GM12878 (cell line): ENCODE measurements around the gene EIF1AD. TPM values are rescaled to one million over a fixed set of nuclear protein-coding genes. Genes with fewer than 3 reads are reported as not detected.

Experiments used
- ATAC-seq: fragments of 200-7000 bp; cut with Tn5 transposase; 3 replicates; pipeline ENCODE4 v1.9.1; 2020; ENCODE audit warnings: mild to moderate bottlenecking, moderate library complexity
- BruUV-seq: library from RNA; stranded (reverse); fragments of 400-500 nt; replicated peaks from 2 replicates; lab custom pipeline; 2021; lab: Mats Ljungman, UMichigan
- CTCF ChIA-PET: fragments of 300-600 bp; sonication (Branson Sonifier 250); formaldehyde crosslinking; extraction: SDS; loops from one replicate; lab custom pipeline; 2021; ENCODE audit warnings: inconsistent platforms; lab: Yijun Ruan, JAX
- POLR2A ChIA-PET: fragments of 350-600 bp; formaldehyde crosslinking; extraction: SDS; loops from one replicate; lab custom pipeline; 2021; ENCODE audit warnings: inconsistent platforms; lab: Charles Lee
- RAD21 ChIA-PET: fragments of 300-600 bp; sonication (Branson Sonifier 250); formaldehyde crosslinking; loops from one replicate; lab custom pipeline; 2023; ENCODE audit warnings: antibody characterized with exemption; ENCODE audit not compliant: unreplicated experiment; lab: Charles Lee
- SMC1A ChIA-PET: fragments of 300-600 bp; sonication (Branson Sonifier 250); formaldehyde crosslinking; loops from one replicate; lab custom pipeline; 2023; ENCODE audit not compliant: unreplicated experiment, uncharacterized antibody; lab: Charles Lee
- DNase-seq: peaks from one replicate; pipeline ENCODE4 v3.0.0-alpha.2; 2011; ENCODE audit warnings: low read depth, low spot score
- FAIRE-seq: peaks from 3 replicates; lab custom pipeline; 2011; peaks lifted over from hg19 to GRCh38; lab: Jason Lieb, UNC
- H2AFZ ChIP-seq: 2 replicates; pipeline ENCODE4 v1.6.0; 2011; ENCODE audit warnings: low read depth, low read length, control low read depth; ENCODE audit not compliant: control insufficient read depth
- H3K27ac ChIP-seq: 2 replicates; pipeline ENCODE4 v1.5.1; 2011; ENCODE audit warnings: control low read depth; ENCODE audit not compliant: control insufficient read depth, insufficient read depth
- H3K27me3 ChIP-seq, 2 experiments: replicated peaks in 1 of 2; 2 replicates each; pipeline versions ENCODE4 v1.6.0 to v1.6.1; 2011; ENCODE audit warnings: low read length in 1 of 2; ENCODE audit not compliant: control insufficient read depth in 2 of 2, insufficient read depth in 2 of 2
- H3K36me3 ChIP-seq, 2 experiments: 2 replicates each; pipeline ENCODE4 v1.5.1; 2011; ENCODE audit warnings: low read length in 1 of 2; ENCODE audit not compliant: control insufficient read depth in 2 of 2, insufficient read depth in 2 of 2
- H3K4me1 ChIP-seq: 2 replicates; pipeline ENCODE4 v1.6.1; 2011; ENCODE audit warnings: mild to moderate bottlenecking, low read length, moderate library complexity, mixed read lengths; ENCODE audit not compliant: control insufficient read depth, insufficient read depth
- H3K4me2 ChIP-seq: 2 replicates; pipeline ENCODE4 v1.6.0; 2011; ENCODE audit warnings: control low read depth; ENCODE audit not compliant: control insufficient read depth, insufficient read depth
- H3K4me3 ChIP-seq: fragments of 200-600 bp; sonication (generic); 2 replicates; pipeline ENCODE4 v1.5.1; 2016
- H3K79me2 ChIP-seq: 2 replicates; pipeline ENCODE4 v1.6.0; 2011; ENCODE audit warnings: low read length; ENCODE audit not compliant: control insufficient read depth, insufficient read depth
- H3K9ac ChIP-seq: 2 replicates; pipeline ENCODE4 v1.8.0; 2011; ENCODE audit warnings: low read length, control low read depth, mixed read lengths; ENCODE audit not compliant: control insufficient read depth, insufficient read depth
- H3K9me3 ChIP-seq: replicated peaks from 3 replicates; pipeline ENCODE4 v1.5.1; 2011; ENCODE audit warnings: mild to moderate bottlenecking, low read length; ENCODE audit not compliant: control insufficient read depth, insufficient read depth
- H4K20me1 ChIP-seq: 2 replicates; pipeline ENCODE4 v1.6.0; 2011; ENCODE audit not compliant: control insufficient read depth, insufficient read depth
- BCL11A ChIP-seq: IDR thresholded peaks from 2 replicates; pipeline ENCODE4 v1.6.1; 2011; ENCODE audit warnings: low read depth, low read length
- CBFB ChIP-seq: IDR thresholded peaks from 2 replicates; pipeline ENCODE4 v1.6.1; 2016; ENCODE audit warnings: antibody characterized with exemption, low read depth
- CHD1 ChIP-seq: IDR thresholded peaks from 2 replicates; pipeline ENCODE4 v1.6.1; 2012; ENCODE audit warnings: low read depth, low read length, improper control_type of control experiment
- CREB1 ChIP-seq: IDR thresholded peaks from 2 replicates; pipeline ENCODE4 v1.6.1; 2012; ENCODE audit warnings: low read depth, mild to moderate bottlenecking, inconsistent platforms
- EGR1 ChIP-seq, 2 experiments: IDR thresholded peaks; 1 replicate in 1 of 2; 2 replicates in 1 of 2; pipeline ENCODE4 v1.6.1; 2011 to 2012; ENCODE audit warnings: low read depth in 2 of 2, low read length in 2 of 2, borderline replicate concordance in 1 of 2, mild to moderate bottlenecking in 1 of 2, moderate library complexity in 1 of 2
- POU2F2 ChIP-seq: IDR thresholded peaks from 3 replicates; pipeline ENCODE4 v1.6.1; 2011; ENCODE audit warnings: low read depth, mild to moderate bottlenecking, low read length, borderline replicate concordance
- RCOR1 ChIP-seq: conservative IDR thresholded peaks from 2 replicates; pipeline ENCODE4 v1.6.1; 2012; ENCODE audit warnings: low read depth, low read length, improper control_type of control experiment
- SIX5 ChIP-seq: IDR thresholded peaks from 2 replicates; pipeline ENCODE4 v1.6.1; 2011; ENCODE audit warnings: mild to moderate bottlenecking, low read depth, low read length, moderate library complexity; ENCODE audit not compliant: severe bottlenecking
- SREBF1 ChIP-seq: IDR thresholded peaks from 2 replicates; pipeline ENCODE4 v1.6.1; 2012; ENCODE audit warnings: mild to moderate bottlenecking, low read length
- SRF ChIP-seq, 2 experiments: IDR thresholded peaks; 2 replicates each; pipeline ENCODE4 v1.6.1; 2011; ENCODE audit warnings: low read depth in 2 of 2, low read length in 2 of 2, mild to moderate bottlenecking in 1 of 2, moderate library complexity in 1 of 2
- WRNIP1 ChIP-seq: IDR thresholded peaks from 2 replicates; pipeline ENCODE4 v1.6.1; 2011; ENCODE audit warnings: low read depth, low read length, improper control_type of control experiment, borderline replicate concordance
- ZNF207 ChIP-seq: fragments of 450-650 bp; IDR thresholded peaks from 2 replicates; pipeline ENCODE4 v1.6.1; 2014; ENCODE audit warnings: antibody characterized with exemption, mild to moderate bottlenecking, borderline replicate concordance
- WGBS: methylation state at CpG from one replicate; pipeline ENCODE4 v1.1.6; 2016; ENCODE audit warnings: low lambda C conversion rate; ENCODE audit not compliant: insufficient replicate concordance, insufficient coverage; ENCODE audit errors: missing lambda C conversion rate; 5-methylcytosine and 5-hydroxymethylcytosine counted together
- in situ Hi-C: fragments of 300-500 bp; cut with MboI; formaldehyde crosslinking; loops from 9 replicates; pipeline ENCODE4 v1.14.3; 2018; ENCODE audit warnings: mixed read lengths
- intact Hi-C: fragments of 100-400 bp; cut with micrococcal nuclease; formaldehyde crosslinking; loops from one replicate; pipeline ENCODE4 v1.14.2; 2022; ENCODE audit not compliant: unreplicated experiment
- polyA plus RNA-seq, 11 experiments: library from polyadenylated mRNA; depleted of rRNA in 4 of 11; unstranded in 6 of 11; stranded (reverse) in 5 of 11; fragments of >200 nt; fragmentation: Nextera tagmentation in 4 of 11; fragmentation: Illumina TruSeq in 1 of 11; extraction: Ambion mirVana in 4 of 11; extraction: Trizol in 1 of 11; gene quantifications; 1 replicate in 1 of 11; 2 replicates in 10 of 11; pipeline versions ENCODE4 v1.2.1 to v1.2.3, GENCODE V29; 2011 to 2016; ENCODE audit warnings: inconsistent platforms in 2 of 11, missing spikeins in 2 of 11, low read depth in 1 of 11
- total RNA-seq, 4 experiments: library from RNA; depleted of rRNA in 3 of 4; stranded (reverse); fragments of >200 nt in 3 of 4; fragmentation: Illumina TruSeq in 1 of 4; extraction: Trizol in 1 of 4; gene quantifications; 2 replicates each; pipeline versions ENCODE4 v1.2.1 to v1.2.3, GENCODE V29; 2013 to 2021
- TF ChIP-seq, protein P1 (sequence below): IDR thresholded peaks from 2 replicates; pipeline ENCODE4 v1.6.1; 2012; ENCODE audit warnings: mild to moderate bottlenecking, low read depth, low read length
- TF ChIP-seq, protein P2 (sequence below): fragments of 450-650 bp; formaldehyde crosslinking; IDR thresholded peaks from 2 replicates; pipeline ENCODE4 v1.4.0; 2022; ENCODE audit warnings: mild to moderate bottlenecking, moderate library complexity

Gene EIF1AD
- total and polyA plus RNA-seq, 10 of the 15 experiments (the other 5 are each of a cell fraction or from before 2014, with no cell fraction given), result 31.6 to 56.8 (median 39.5) TPM

- CTCF ChIA-PET, result no interaction called here
These were observed 37.8 kb upstream of the EIF1AD start for GRCh38 chr11:66039765-66040164.

More at GRCh38 chr11:66039765-66040164, 37.8 kb upstream of the EIF1AD start:
- ChIA-PET SMC1A (no interaction called here), POLR2A (no interaction called here), RAD21 (interaction anchor here (0.6 kb wide), 1 partner anchor 620 kb away, joined by 4 read pairs; no protein-coding TSS in a partner anchor)
- Histone ChIP-seq H4K20me1 (no peaks in the 10 kb centered on the region), H3K27ac (no peak overlapping the region), H3K4me2 (no peak overlapping the region), H3K4me1 (no peaks in the 10 kb centered on the region; the same call in 1 of the 2 replicates), H3K4me3 (no peak overlapping the region), H3K36me3 (no peaks in the 10 kb centered on the region), H3K79me2 (no peaks in the 10 kb centered on the region), H3K27me3 (no peaks in the 10 kb centered on the region), H3K9ac (no peak overlapping the region), H3K9me3 (no peaks in the 10 kb centered on the region; the same call in 2 of the 3 replicates), H2AFZ (no peak overlapping the region)
- ATAC-seq, result no peak
- intact Hi-C loops, result no loop called here
- no peak for TF ChIP-seq RCOR1
- TF ChIP-seq SRF (IDR thresholded peaks at IDR 0.05; ENCODE audit: low read depth in 2 of 2, low read length in 2 of 2), result no peak
- no peak for TF ChIP-seq WRNIP1
- TF ChIP-seq, protein P1, sequence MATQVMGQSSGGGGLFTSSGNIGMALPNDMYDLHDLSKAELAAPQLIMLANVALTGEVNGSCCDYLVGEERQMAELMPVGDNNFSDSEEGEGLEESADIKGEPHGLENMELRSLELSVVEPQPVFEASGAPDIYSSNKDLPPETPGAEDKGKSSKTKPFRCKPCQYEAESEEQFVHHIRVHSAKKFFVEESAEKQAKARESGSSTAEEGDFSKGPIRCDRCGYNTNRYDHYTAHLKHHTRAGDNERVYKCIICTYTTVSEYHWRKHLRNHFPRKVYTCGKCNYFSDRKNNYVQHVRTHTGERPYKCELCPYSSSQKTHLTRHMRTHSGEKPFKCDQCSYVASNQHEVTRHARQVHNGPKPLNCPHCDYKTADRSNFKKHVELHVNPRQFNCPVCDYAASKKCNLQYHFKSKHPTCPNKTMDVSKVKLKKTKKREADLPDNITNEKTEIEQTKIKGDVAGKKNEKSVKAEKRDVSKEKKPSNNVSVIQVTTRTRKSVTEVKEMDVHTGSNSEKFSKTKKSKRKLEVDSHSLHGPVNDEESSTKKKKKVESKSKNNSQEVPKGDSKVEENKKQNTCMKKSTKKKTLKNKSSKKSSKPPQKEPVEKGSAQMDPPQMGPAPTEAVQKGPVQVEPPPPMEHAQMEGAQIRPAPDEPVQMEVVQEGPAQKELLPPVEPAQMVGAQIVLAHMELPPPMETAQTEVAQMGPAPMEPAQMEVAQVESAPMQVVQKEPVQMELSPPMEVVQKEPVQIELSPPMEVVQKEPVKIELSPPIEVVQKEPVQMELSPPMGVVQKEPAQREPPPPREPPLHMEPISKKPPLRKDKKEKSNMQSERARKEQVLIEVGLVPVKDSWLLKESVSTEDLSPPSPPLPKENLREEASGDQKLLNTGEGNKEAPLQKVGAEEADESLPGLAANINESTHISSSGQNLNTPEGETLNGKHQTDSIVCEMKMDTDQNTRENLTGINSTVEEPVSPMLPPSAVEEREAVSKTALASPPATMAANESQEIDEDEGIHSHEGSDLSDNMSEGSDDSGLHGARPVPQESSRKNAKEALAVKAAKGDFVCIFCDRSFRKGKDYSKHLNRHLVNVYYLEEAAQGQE, result no peak
- TF ChIP-seq, protein P2, sequence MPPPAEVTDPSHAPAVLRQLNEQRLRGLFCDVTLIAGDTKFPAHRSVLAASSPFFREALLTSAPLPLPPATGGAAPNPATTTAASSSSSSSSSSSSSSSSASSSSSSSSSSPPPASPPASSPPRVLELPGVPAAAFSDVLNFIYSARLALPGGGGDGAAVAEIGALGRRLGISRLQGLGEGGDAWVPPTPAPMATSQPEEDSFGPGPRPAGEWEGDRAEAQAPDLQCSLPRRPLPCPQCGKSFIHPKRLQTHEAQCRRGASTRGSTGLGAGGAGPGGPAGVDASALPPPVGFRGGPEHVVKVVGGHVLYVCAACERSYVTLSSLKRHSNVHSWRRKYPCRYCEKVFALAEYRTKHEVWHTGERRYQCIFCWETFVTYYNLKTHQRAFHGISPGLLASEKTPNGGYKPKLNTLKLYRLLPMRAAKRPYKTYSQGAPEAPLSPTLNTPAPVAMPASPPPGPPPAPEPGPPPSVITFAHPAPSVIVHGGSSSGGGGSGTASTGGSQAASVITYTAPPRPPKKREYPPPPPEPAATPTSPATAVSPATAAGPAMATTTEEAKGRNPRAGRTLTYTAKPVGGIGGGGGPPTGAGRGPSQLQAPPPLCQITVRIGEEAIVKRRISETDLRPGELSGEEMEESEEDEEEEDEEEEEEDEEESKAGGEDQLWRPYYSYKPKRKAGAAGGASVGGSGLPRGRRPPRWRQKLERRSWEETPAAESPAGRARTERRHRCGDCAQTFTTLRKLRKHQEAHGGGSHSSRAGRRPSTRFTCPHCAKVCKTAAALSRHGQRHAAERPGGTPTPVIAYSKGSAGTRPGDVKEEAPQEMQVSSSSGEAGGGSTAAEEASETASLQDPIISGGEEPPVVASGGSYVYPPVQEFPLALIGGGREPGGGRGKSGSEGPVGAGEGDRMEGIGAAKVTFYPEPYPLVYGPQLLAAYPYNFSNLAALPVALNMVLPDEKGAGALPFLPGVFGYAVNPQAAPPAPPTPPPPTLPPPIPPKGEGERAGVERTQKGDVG, result no peak
- no peak for TF ChIP-seq POU2F2
- no peak for TF ChIP-seq SIX5
- TF ChIP-seq BCL11A, result no peak
- TF ChIP-seq EGR1 (IDR thresholded peaks at IDR 0.05; ENCODE audit: borderline replicate concordance in 1 of 2, low read depth in 2 of 2, low read length in 2 of 2), result no peak
- no peak for TF ChIP-seq ZNF207
- TF ChIP-seq CREB1, result no peak
- TF ChIP-seq CBFB, result no peak
- TF ChIP-seq CHD1, result no peak
- no peak for TF ChIP-seq SREBF1
- no peak for FAIRE-seq
- no peak for DNase-seq
- WGBS, result 49% methylated on average over 3 of the region's 3 CpGs
- in situ Hi-C loops, result no loop called here
- no TSS peak for BruUV-seq
